Loucy (cell line): ENCODE measurements around the gene MGMT.

Source experiments
- H2AFZ ChIP-seq: fragments of 200-600 bp; sonication (generic); 2 replicates; pipeline ENCODE4 v1.6.0; 2016; ENCODE audit warnings: antibody characterized with exemption, mild to moderate bottlenecking, low read length, moderate library complexity
- H3F3A ChIP-seq: fragments of 200-600 bp; 2 replicates; pipeline ENCODE4 v1.6.0; 2016; ENCODE audit warnings: antibody characterized with exemption, low read depth, mild to moderate bottlenecking
- H3K27me3 ChIP-seq: fragments of 200-600 bp; sonication (generic); 2 replicates; pipeline ENCODE4 v1.6.1; 2014; ENCODE audit warnings: low read length, mild to moderate bottlenecking; ENCODE audit not compliant: insufficient read depth, poor library complexity, severe bottlenecking
- H3K36me3 ChIP-seq: fragments of 200-600 bp; sonication (generic); 2 replicates; pipeline ENCODE4 v1.6.1; 2016; ENCODE audit warnings: low read length; ENCODE audit not compliant: insufficient read depth
- H3K4me1 ChIP-seq: fragments of 200-600 bp; sonication (generic); 2 replicates; pipeline ENCODE4 v1.5.1; 2014; ENCODE audit warnings: low read length, mild to moderate bottlenecking; ENCODE audit not compliant: insufficient read depth, poor library complexity, severe bottlenecking
- H3K4me2 ChIP-seq: fragments of 200-600 bp; sonication (generic); 2 replicates; pipeline ENCODE4 v1.6.0; 2014; ENCODE audit warnings: antibody characterized with exemption, low read length, low read depth, mild to moderate bottlenecking; ENCODE audit not compliant: poor library complexity, severe bottlenecking
- H3K4me3 ChIP-seq: fragments of 200-600 bp; sonication (generic); 2 replicates; pipeline ENCODE4 v1.5.1; 2014; ENCODE audit warnings: low read length, mild to moderate bottlenecking, mixed read lengths; ENCODE audit not compliant: poor library complexity, severe bottlenecking
- H3K79me2 ChIP-seq: fragments of 200-600 bp; sonication (generic); 2 replicates; pipeline ENCODE4 v1.6.1; 2014; ENCODE audit warnings: low read length; ENCODE audit not compliant: insufficient read depth
- H3K9ac ChIP-seq: fragments of 200-600 bp; sonication (generic); 2 replicates; pipeline ENCODE4 v1.6.0; 2014; ENCODE audit warnings: mild to moderate bottlenecking, low read depth, low read length, moderate library complexity; ENCODE audit not compliant: poor library complexity, severe bottlenecking
- H3K9me2 ChIP-seq: fragments of 200-600 bp; sonication (generic); replicated peaks from 2 replicates; pipeline ENCODE4 v1.6.1; 2016; ENCODE audit warnings: low read depth, low read length, mixed read lengths
- H3K9me3 ChIP-seq: fragments of 200-600 bp; sonication (generic); 2 replicates; pipeline ENCODE4 v1.6.1; 2014; ENCODE audit warnings: mild to moderate bottlenecking, antibody characterized with exemption, low read length, low read depth; ENCODE audit not compliant: insufficient read depth
- H4K20me1 ChIP-seq: fragments of 200-600 bp; sonication (generic); 2 replicates; pipeline ENCODE4 v1.6.0; 2014; ENCODE audit warnings: antibody characterized with exemption, low read length, mild to moderate bottlenecking; ENCODE audit not compliant: insufficient read depth, poor library complexity, severe bottlenecking
- CTCF ChIP-seq: fragments of 200-600 bp; sonication (generic); conservative IDR thresholded peaks from 2 replicates; pipeline ENCODE4 v1.5.1; 2014; ENCODE audit warnings: mild to moderate bottlenecking, antibody characterized with exemption, low read length
- EZH2phosphoT487 ChIP-seq: fragments of 200-600 bp; IDR thresholded peaks from 2 replicates; pipeline ENCODE4 v1.6.1; 2018; ENCODE audit warnings: antibody characterized with exemption, mild to moderate bottlenecking, moderate library complexity, borderline replicate concordance

Gene MGMT

DNA sequence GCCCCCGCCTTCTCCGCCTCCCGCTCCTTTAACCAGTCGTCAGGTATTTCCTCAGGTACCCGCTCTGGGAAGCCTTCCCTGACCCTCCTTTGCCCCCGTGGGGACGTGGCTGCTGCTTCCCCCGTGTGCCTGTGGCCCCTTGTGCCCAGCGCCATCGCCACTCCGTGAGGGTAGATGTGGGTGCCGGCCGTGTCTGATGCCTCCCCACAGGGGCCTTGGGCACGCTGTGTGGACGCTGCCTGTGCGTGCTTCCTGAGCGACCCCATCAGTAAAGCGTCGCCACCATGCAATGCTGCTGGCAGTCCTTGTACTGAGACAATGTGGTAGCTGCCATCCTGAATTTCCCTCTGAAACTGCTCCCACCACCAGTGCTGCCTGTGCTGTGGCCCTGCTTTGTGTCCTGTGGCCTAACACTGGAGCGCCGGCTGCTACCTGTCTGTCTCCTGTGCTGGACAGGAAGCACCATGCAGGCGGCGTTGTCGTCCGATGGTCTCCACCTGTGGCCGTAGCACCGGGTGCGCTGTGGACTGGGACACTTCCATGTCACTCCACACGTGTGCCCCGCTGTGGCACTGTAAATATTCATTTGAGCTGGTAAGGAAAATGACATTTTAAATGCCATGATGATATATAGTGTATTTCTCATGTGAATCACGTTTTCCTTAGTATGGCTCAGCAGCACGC, 213.8 kb downstream of the MGMT start:
- TF ChIP-seq EZH2phosphoT487 (no peak), CTCF (no peak)
- no peaks in the 10 kb centered on the region for H3K27me3 ChIP-seq
- H3K79me2 ChIP-seq, result no peaks in the 10 kb centered on the region

DNA sequence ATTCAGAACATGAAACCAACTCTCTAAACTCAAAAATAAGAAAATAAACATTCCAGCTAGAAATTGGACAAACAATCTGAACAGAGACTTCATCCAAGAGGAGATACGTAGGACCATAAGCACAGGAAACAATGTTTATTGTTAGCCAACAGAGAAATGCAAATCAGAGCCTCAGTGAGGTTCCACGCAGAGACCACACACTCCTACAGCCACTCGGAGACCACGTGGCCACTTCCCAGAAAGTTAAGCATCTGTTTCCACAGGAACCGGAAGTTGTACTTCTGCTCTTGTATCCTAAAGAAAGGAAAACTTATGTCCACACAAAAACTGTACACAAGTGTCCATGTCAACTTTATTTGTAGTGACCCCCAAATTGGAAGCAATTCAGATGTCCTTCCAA, 214.8 kb downstream of the MGMT start:
- Histone ChIP-seq H3K27me3 (no peaks in the 10 kb centered on the region), H3K4me2 (no peak overlapping the region), H4K20me1 (no peaks in the 10 kb centered on the region), H3K79me2 (no peaks in the 10 kb centered on the region), H3K4me3 (no peak overlapping the region), H2AFZ (no peak overlapping the region), H3K9ac (no peak overlapping the region), H3K4me1 (no peaks in the 10 kb centered on the region), H3K36me3 (no peaks in the 10 kb centered on the region), H3K9me2 (no peaks in the 10 kb centered on the region), H3K9me3 (no peaks in the 10 kb centered on the region), H3F3A (no peaks in the 10 kb centered on the region)
- TF ChIP-seq EZH2phosphoT487 (no peak), CTCF (no peak)

More for the DNA sequence above, 213.8 kb downstream of the MGMT start:
- Histone ChIP-seq H2AFZ (no peak overlapping the region), H3K4me3 (no peak overlapping the region), H3F3A (no peaks in the 10 kb centered on the region), H4K20me1 (no peaks in the 10 kb centered on the region), H3K9ac (no peak overlapping the region), H3K9me2 (no peaks in the 10 kb centered on the region), H3K4me1 (no peaks in the 10 kb centered on the region), H3K4me2 (no peak overlapping the region), H3K36me3 (no peaks in the 10 kb centered on the region), H3K9me3 (no peaks in the 10 kb centered on the region)

DNA sequence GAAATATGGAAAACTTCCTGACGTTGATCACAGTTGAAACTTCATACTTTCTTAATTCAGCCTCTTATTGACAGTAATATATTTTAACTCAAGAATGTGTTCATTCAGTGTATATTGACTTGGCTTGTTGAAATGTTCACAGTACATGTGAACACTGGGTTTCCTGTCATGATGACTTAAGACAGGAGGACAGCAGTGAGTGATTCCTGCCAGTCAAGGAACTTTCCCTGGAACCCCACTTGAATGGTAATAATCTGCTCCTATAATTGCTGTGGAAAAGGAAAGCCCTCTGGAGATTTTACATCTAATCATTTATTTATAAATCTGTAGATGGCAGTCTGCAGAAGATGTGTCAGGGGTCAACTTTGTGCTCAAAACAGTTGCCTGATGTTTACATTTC, 216.5 kb downstream of the MGMT start:
- Histone ChIP-seq H3K9me3 (no peaks in the 10 kb centered on the region), H3F3A (no peaks in the 10 kb centered on the region), H3K4me3 (no peak overlapping the region), H3K9ac (no peak overlapping the region), H3K9me2 (no peaks in the 10 kb centered on the region), H3K79me2 (no peaks in the 10 kb centered on the region), H4K20me1 (no peaks in the 10 kb centered on the region), H3K4me2 (no peak overlapping the region), H3K27me3 (no peaks in the 10 kb centered on the region), H3K4me1 (peaks cover 2% of the 10 kb centered on the region), H3K36me3 (no peaks in the 10 kb centered on the region), H2AFZ (no peak overlapping the region)
- TF ChIP-seq EZH2phosphoT487 (no peak), CTCF (no peak)
